ENCODE results near the gene FBXO30.

DNA sequence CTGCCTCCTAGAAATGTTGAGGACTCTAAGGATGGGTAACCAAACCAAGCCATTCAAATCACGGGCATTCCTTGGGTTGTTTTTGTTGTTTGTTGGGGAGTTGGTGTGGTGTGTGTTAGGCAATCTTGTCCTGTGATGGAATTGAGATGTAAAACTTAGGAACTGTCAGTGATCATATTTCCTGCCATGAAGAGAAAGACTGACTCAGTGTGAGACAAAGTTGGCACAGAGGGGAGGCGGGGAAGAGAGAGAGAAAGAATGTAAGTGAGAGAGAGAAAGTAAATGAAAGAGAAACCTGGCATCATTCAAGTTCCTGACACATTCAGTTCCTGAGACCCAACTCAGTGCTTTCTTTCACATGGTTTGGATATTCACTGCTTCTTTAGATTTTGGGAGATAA lies 21.6 kb upstream of the FBXO30 start:
- TF ChIP-seq CTCF (IDR thresholded peaks at IDR 0.05) (no peak), EZH2 (IDR thresholded peaks at IDR 0.05) (no peak)
